ENCODE data around the gene PLEKHG5.

The PLEKHG5 gene

GRCh38 chr1:6423321-6423999 is 68.0 kb downstream of the PLEKHG5 start:
- H3K4me3 ChIP-seq (ENCODE audit: low read depth, low read length) = no peak overlapping the region
- peak; percentile 96 for TF ChIP-seq CTCF (IDR thresholded peaks at IDR 0.05; ENCODE audit: borderline replicate concordance, insufficient read depth, low read depth, low read length)

GRCh38 chr1:6421266-6421665 is 70.2 kb downstream of the PLEKHG5 start:
- TF ChIP-seq CTCF (IDR thresholded peaks at IDR 0.05; ENCODE audit: borderline replicate concordance, insufficient read depth, low read depth, low read length) = no peak
- H3K4me3 ChIP-seq (ENCODE audit: low read depth, low read length) = no peak overlapping the region

- no peak overlapping the region for H3K4me3 ChIP-seq (ENCODE audit: low read depth, low read length)
Observed at GRCh38 chr1:6420454-6421042, 70.9 kb downstream of the PLEKHG5 start.

GRCh38 chr1:6419804-6420453 is 71.5 kb downstream of the PLEKHG5 start, which contains the start of gene HES2:
HES2 (minus strand) TSS chr1:6419919; CDS start chr1:6419820, 99 bp downstream.
- no peak within 1 kb of the TSS for H3K4me3 ChIP-seq (ENCODE audit: low read depth, low read length)
- TF ChIP-seq CTCF (IDR thresholded peaks at IDR 0.05; ENCODE audit: borderline replicate concordance, insufficient read depth, low read depth, low read length) = no peak

More at GRCh38 chr1:6420454-6421042, 70.9 kb downstream of the PLEKHG5 start:
- TF ChIP-seq CTCF (IDR thresholded peaks at IDR 0.05; ENCODE audit: borderline replicate concordance, insufficient read depth, low read depth, low read length) = no peak

- H3K4me3 ChIP-seq (ENCODE audit: low read depth, low read length) = no peak overlapping the region
Observed at GRCh38 chr1:6419397-6419803, 72.1 kb downstream of the PLEKHG5 start.

GRCh38 chr1:6418668-6419396 is 72.6 kb downstream of the PLEKHG5 start:
- no peak for TF ChIP-seq CTCF (IDR thresholded peaks at IDR 0.05; ENCODE audit: borderline replicate concordance, insufficient read depth, low read depth, low read length)
- H3K4me3 ChIP-seq (ENCODE audit: low read depth, low read length) = no peak overlapping the region

More at GRCh38 chr1:6419397-6419803, 72.1 kb downstream of the PLEKHG5 start:
- no peak for TF ChIP-seq CTCF (IDR thresholded peaks at IDR 0.05; ENCODE audit: borderline replicate concordance, insufficient read depth, low read depth, low read length)

All from GM12875 (cell line).